Neural progenitor cell (in vitro differentiated cells): Measurements from ENCODE around the gene BTG4. TPM values are rescaled to one million over a fixed set of nuclear protein-coding genes. Genes with fewer than 3 reads are reported as not detected.

Experiments used
- DNase-seq: peaks from one replicate; pipeline ENCODE4 v3.0.0-alpha.2; 2016; ENCODE audit warnings: low spot score
- H2AFZ ChIP-seq: fragments of 200-600 bp; sonication (generic); replicated peaks from 2 replicates; pipeline ENCODE4 v1.6.1; 2016; ENCODE audit warnings: antibody characterized with exemption
- H3F3A ChIP-seq: fragments of 200-600 bp; sonication (generic); 2 replicates; pipeline ENCODE4 v1.6.1; 2016; ENCODE audit warnings: antibody characterized with exemption, low read depth
- H3K27ac ChIP-seq: fragments of 200-600 bp; sonication (generic); 2 replicates; pipeline ENCODE4 v1.5.1; 2016; ENCODE audit warnings: mild to moderate bottlenecking
- H3K27me3 ChIP-seq: fragments of 200-600 bp; sonication (generic); 2 replicates; pipeline ENCODE4 v1.6.1; 2016; ENCODE audit warnings: mild to moderate bottlenecking, moderate library complexity
- H3K36me3 ChIP-seq: fragments of 200-600 bp; sonication (generic); 2 replicates; pipeline ENCODE4 v1.5.1; 2016
- H3K4me1 ChIP-seq: fragments of 200-600 bp; sonication (generic); 2 replicates; pipeline ENCODE4 v1.6.1; 2016; ENCODE audit warnings: mixed run types
- H3K4me2 ChIP-seq: fragments of 200-600 bp; sonication (generic); 2 replicates; pipeline ENCODE4 v1.6.1; 2016
- H3K4me3 ChIP-seq: fragments of 200-600 bp; sonication (generic); 2 replicates; pipeline ENCODE4 v1.5.1; 2016
- H3K79me2 ChIP-seq: fragments of 200-600 bp; sonication (generic); 2 replicates; pipeline ENCODE4 v1.6.1; 2016; ENCODE audit warnings: low read depth
- H3K9ac ChIP-seq: fragments of 200-600 bp; sonication (generic); 2 replicates; pipeline ENCODE4 v1.6.1; 2016
- H3K9me3 ChIP-seq: fragments of 200-600 bp; sonication (generic); 2 replicates; pipeline ENCODE4 v1.5.1; 2016; ENCODE audit warnings: low read depth
- H4K20me1 ChIP-seq: fragments of 200-600 bp; sonication (generic); 2 replicates; pipeline ENCODE4 v1.6.1; 2016; ENCODE audit warnings: low read depth
- H3K27ac Mint-ChIP-seq: 3 replicates; pipeline ENCODE4 v1.8.0; 2021; ENCODE audit warnings: mixed read lengths
- H3K27me3 Mint-ChIP-seq: 2 replicates; pipeline ENCODE4 v1.8.0; 2022; ENCODE audit warnings: low read depth, mild to moderate bottlenecking, inconsistent platforms, moderate library complexity, mixed read lengths; ENCODE audit not compliant: insufficient read depth
- H3K36me3 Mint-ChIP-seq: 3 replicates; pipeline ENCODE4 v1.8.0; 2021; ENCODE audit warnings: mixed read lengths
- H3K4me1 Mint-ChIP-seq: 3 replicates; pipeline ENCODE4 v1.8.0; 2021; ENCODE audit warnings: mixed read lengths
- H3K4me3 Mint-ChIP-seq: 3 replicates; pipeline ENCODE4 v1.8.0; 2021; ENCODE audit warnings: mild to moderate bottlenecking, moderate library complexity, mixed read lengths
- H3K9me3 Mint-ChIP-seq: 3 replicates; pipeline ENCODE4 v1.8.0; 2020; ENCODE audit warnings: mixed read lengths
- CTCF ChIP-seq: fragments of 200-600 bp; sonication (generic); IDR thresholded peaks from 2 replicates; pipeline ENCODE4 v1.5.1; 2017; ENCODE audit warnings: antibody characterized with exemption, mild to moderate bottlenecking
- EZH2 ChIP-seq: fragments of 200-600 bp; sonication (generic); IDR thresholded peaks from 2 replicates; pipeline ENCODE4 v1.6.1; 2017; ENCODE audit warnings: antibody characterized with exemption, mild to moderate bottlenecking, moderate library complexity
- EZH2phosphoT487 ChIP-seq: fragments of 200-600 bp; sonication (generic); IDR thresholded peaks from 2 replicates; pipeline ENCODE4 v1.6.1; 2017; ENCODE audit warnings: antibody characterized with exemption
- microRNA counts: library from miRNA; unstranded; fragments of <30 nt; microRNA quantifications from one replicate; lab custom pipeline; 2016
- microRNA-seq: library from miRNA; unstranded; fragments of <30 nt; microRNA quantifications from one replicate; pipeline ENCODE4, GENCODE V29; 2016
- small RNA-seq: library from RNA; depleted of rRNA; stranded (forward); fragments of <200 nt; gene quantifications from one replicate; pipeline ENCODE3, GENCODE V24; 2015
- total RNA-seq: library from RNA; depleted of rRNA; stranded (reverse); fragments of >200 nt; gene quantifications from 2 replicates; pipeline ENCODE4 v1.2.3, GENCODE V29; 2015; ENCODE audit warnings: low replicate concordance

The BTG4 gene
- total RNA-seq, 1 donor from 2014 or later = not detected

GRCh38 chr11:111446404-111447111 is 65.6 kb downstream of the BTG4 start:
- Mint-ChIP-seq H3K4me3 (no peak overlapping the region), H3K4me1 (peaks cover under 1% of the 10 kb centered on the region), H3K9me3 (no peaks in the 10 kb centered on the region), H3K27ac (no peak overlapping the region), H3K36me3 (no peaks in the 10 kb centered on the region), H3K27me3 (peaks cover 6% of the 10 kb centered on the region)
- no peak overlapping the region for H3K9ac ChIP-seq
- H3K4me3 ChIP-seq = no peak overlapping the region
- H4K20me1 ChIP-seq = no peaks in the 10 kb centered on the region
- no peaks in the 10 kb centered on the region for H3K36me3 ChIP-seq
- H3K79me2 ChIP-seq = no peaks in the 10 kb centered on the region
- peak; percentile 85 for DNase-seq
- TF ChIP-seq EZH2phosphoT487 (no peak), CTCF (peak; percentile 82), EZH2 (no peak)
- H3K9me3 ChIP-seq = no peaks in the 10 kb centered on the region
- H3K4me1 ChIP-seq = no peaks in the 10 kb centered on the region
- no peaks in the 10 kb centered on the region for H3F3A ChIP-seq
- H3K4me2 ChIP-seq = no peak overlapping the region
- H3K27ac ChIP-seq = no peak overlapping the region
- no peak overlapping the region for H2AFZ ChIP-seq
- no peaks in the 10 kb centered on the region for H3K27me3 ChIP-seq

- Histone ChIP-seq H3K4me2 (no peak overlapping the region), H4K20me1 (no peaks in the 10 kb centered on the region), H3K79me2 (no peaks in the 10 kb centered on the region), H3K9me3 (no peaks in the 10 kb centered on the region), H3F3A (no peaks in the 10 kb centered on the region), H3K4me1 (no peaks in the 10 kb centered on the region), H3K9ac (no peak overlapping the region), H3K4me3 (no peak overlapping the region), H3K36me3 (no peaks in the 10 kb centered on the region), H2AFZ (no peak overlapping the region), H3K27me3 (no peaks in the 10 kb centered on the region), H3K27ac (no peak overlapping the region)
- TF ChIP-seq EZH2 (no peak), EZH2phosphoT487 (no peak), CTCF (no peak)
- DNase-seq = no peak
- H3K27me3 Mint-ChIP-seq = peaks cover 4% of the 10 kb centered on the region
- no peaks in the 10 kb centered on the region for H3K9me3 Mint-ChIP-seq
- no peaks in the 10 kb centered on the region for H3K36me3 Mint-ChIP-seq
- H3K4me3 Mint-ChIP-seq = no peak overlapping the region
- H3K4me1 Mint-ChIP-seq = peaks cover 4% of the 10 kb centered on the region
- no peak overlapping the region for H3K27ac Mint-ChIP-seq
These were observed 66.6 kb downstream of the BTG4 start for GRCh38 chr11:111445586-111445985.

MicroRNA genes within 50 kb of the gene (microRNA counts, 767-probe panel; counts per million panel counts)
- microRNA hsa-miR-34b-3p (lab: Ali Mortazavi, UCI) = 460 counts per million, percentile 90 among the panel's probes with 10 or more counts
- microRNA hsa-miR-34c-3p (lab: Ali Mortazavi, UCI) = 460 counts per million, percentile 90 among the panel's probes with 10 or more counts
- microRNA hsa-miR-34c-5p (lab: Ali Mortazavi, UCI) = 460 counts per million, percentile 90 among the panel's probes with 10 or more counts

Small RNA genes within 50 kb of the gene (microRNA-seq; reads per million reads assigned to microRNA genes)
- gene MIR34B (5.1 reads per million, percentile 25 among the genes with 10 or more reads in this experiment), gene MIR34C (116 reads per million, percentile 77 among the genes with 10 or more reads in this experiment)

Small RNA genes within 50 kb of the gene (small RNA-seq; reads per million reads assigned to genes)
- gene MIR34B (0.27 reads per million, percentile 20 among the genes with 10 or more reads in this experiment), gene MIR34C (2.5 reads per million, percentile 90 among the genes with 10 or more reads in this experiment)

Other genes starting within 250 kb of the BTG4 start
- gene POU2AF3, start 213.8 kb downstream of the BTG4 start, total RNA-seq = 0.59 and 2.1 TPM in 2 replicates
- gene POU2AF1, start 133.1 kb downstream of the BTG4 start, total RNA-seq = not detected in 2 replicates
- not detected in 2 replicates for gene HOATZ, start 2.4 kb upstream of the BTG4 start, total RNA-seq
- gene LAYN, start 28.3 kb upstream of the BTG4 start, total RNA-seq = 0.26 and 0.37 TPM in 2 replicates
- gene SIK2, start 90.1 kb upstream of the BTG4 start, total RNA-seq = 12.0 and 16.3 TPM in 2 replicates